GM10248 (cell line): ENCODE data around the gene F10.

Source experiments
- CTCF ChIA-PET: fragments of 300-600 bp; sonication (Branson Sonifier 250); formaldehyde crosslinking; extraction: SDS; loops from one replicate; lab custom pipeline; 2021; ENCODE audit warnings: antibody characterized with exemption; lab: Yijun Ruan, JAX
- POLR2A ChIA-PET: fragments of 350-650 bp; sonication (Branson Sonifier 250); formaldehyde crosslinking; extraction: SDS; loops from one replicate; lab custom pipeline; 2020; ENCODE audit warnings: antibody characterized with exemption; lab: Yijun Ruan, JAX
- DNase-seq: peaks from one replicate; pipeline ENCODE4 v3.0.0; 2012; ENCODE audit errors: extremely low spot score
- TF ChIP-seq, protein P1 (sequence below): IDR thresholded peaks from 2 replicates; pipeline ENCODE4 v1.5.1; 2012; ENCODE audit warnings: mild to moderate bottlenecking, low read depth; ENCODE audit errors: extremely low read depth, missing control alignments, control extremely low read depth

The F10 gene

DNA sequence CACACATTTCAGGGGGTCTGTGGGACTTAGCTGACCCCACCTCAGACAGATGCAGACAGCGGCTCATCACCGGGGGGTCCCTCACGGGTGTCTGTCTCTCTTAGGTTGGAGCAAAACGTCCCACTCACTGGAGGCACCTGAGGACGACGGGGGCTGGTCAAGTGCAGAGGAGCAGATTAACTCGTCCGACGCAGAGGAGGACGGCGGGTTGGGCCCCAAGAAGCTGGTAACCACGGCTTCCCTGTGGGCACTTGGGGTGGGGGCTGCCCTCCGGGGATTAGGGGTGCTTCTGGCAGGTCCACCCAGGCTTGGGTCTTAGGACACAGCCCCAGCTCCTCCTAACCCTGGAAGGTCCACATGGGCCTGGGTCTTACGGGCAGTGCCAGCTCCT, 28.2 kb upstream of the F10 start:
- TF ChIP-seq, protein P1, sequence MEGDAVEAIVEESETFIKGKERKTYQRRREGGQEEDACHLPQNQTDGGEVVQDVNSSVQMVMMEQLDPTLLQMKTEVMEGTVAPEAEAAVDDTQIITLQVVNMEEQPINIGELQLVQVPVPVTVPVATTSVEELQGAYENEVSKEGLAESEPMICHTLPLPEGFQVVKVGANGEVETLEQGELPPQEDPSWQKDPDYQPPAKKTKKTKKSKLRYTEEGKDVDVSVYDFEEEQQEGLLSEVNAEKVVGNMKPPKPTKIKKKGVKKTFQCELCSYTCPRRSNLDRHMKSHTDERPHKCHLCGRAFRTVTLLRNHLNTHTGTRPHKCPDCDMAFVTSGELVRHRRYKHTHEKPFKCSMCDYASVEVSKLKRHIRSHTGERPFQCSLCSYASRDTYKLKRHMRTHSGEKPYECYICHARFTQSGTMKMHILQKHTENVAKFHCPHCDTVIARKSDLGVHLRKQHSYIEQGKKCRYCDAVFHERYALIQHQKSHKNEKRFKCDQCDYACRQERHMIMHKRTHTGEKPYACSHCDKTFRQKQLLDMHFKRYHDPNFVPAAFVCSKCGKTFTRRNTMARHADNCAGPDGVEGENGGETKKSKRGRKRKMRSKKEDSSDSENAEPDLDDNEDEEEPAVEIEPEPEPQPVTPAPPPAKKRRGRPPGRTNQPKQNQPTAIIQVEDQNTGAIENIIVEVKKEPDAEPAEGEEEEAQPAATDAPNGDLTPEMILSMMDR = no peak
- ChIA-PET CTCF (interaction anchor here (1.0 kb wide), 1 partner anchor 11 kb away, joined by 3 read pairs; no protein-coding TSS in a partner anchor), POLR2A (no interaction called here)
- DNase-seq = no peak

DNA sequence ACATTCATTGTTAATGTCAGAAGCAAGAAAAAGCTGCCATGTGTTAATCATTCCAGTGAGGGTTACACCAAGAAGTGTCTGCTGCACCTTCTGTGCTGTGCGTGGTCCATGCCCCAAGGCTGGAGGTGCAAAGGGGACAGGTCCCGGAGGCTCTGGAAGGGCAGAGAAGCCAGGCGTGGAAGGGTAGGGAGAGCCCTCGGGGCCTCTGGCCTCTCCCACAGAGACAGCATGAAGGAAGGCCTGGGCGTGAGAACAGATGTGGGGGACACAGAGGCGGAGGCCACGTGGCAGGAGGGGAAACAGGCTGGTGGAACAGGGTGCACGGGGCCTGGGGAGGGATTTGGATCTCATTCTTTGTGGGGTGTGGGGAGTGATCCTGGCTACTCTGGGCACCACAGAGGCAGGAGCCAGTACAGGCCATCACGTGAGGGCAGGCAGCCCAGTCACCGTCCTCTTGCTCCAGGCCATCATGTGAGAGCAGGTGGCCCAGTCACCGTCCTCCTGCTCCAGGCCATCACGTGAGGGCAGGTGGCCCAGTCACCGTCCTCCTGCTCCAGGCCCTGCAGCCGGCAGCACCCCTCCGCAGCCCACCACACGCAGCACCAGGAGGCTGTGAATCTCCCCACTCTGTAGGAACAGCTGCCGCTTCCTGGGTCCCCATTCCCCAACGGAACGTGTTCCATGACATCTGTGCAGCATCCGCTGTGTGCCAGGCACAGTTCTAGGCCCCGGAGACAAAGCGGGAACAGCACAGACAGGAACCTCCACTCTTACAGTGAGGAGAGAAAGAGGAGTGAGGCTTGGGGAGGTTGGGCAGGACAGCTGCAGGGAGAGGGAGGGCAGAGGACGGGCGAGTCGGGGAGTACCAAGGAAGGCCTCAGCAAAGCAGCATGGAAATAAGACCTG, 27.2 kb upstream of the F10 start:
- ChIA-PET CTCF (interaction anchor here (1.0 kb wide), 1 partner anchor 12 kb away, joined by 3 read pairs; no protein-coding TSS in a partner anchor), POLR2A (no interaction called here)
- DNase-seq = no peak
- TF ChIP-seq, protein P1 = no peak

DNA sequence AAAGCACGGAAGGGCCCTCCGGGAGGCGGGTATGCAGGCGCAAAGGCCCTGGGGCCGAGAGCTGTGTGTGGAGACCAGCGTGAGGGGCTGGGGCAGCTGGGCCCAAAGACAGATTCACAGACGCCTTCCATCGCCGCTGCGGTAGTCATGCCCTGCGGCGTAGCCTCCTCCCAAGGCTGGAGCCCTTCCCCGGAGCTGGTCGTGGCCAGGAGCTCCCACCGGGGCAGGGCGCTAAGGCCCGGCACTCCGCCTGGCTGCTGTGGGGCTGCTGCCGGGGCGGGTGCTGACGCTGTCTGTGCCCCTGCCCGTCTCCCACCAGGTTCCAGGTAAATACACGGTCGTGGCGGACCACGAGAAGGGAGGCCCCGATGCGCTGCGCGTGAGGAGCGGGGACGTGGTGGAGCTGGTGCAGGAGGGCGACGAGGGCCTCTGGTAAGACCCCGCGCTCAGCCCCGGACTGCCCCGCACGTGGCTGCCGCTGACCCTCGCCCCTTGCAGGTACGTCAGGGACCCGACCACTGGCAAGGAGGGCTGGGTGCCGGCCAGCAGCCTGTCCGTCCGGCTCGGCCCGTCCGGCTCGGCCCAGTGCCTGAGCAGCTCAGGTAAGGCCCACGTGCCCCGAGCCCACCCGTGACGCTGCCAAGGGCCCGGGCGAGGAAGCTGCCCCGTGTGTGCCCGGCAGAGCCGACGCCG, 26.4 kb upstream of the F10 start:
- TF ChIP-seq, protein P1 = no peak
- POLR2A ChIA-PET = no interaction called here
- CTCF ChIA-PET = no interaction called here
- DNase-seq = no peak

DNA sequence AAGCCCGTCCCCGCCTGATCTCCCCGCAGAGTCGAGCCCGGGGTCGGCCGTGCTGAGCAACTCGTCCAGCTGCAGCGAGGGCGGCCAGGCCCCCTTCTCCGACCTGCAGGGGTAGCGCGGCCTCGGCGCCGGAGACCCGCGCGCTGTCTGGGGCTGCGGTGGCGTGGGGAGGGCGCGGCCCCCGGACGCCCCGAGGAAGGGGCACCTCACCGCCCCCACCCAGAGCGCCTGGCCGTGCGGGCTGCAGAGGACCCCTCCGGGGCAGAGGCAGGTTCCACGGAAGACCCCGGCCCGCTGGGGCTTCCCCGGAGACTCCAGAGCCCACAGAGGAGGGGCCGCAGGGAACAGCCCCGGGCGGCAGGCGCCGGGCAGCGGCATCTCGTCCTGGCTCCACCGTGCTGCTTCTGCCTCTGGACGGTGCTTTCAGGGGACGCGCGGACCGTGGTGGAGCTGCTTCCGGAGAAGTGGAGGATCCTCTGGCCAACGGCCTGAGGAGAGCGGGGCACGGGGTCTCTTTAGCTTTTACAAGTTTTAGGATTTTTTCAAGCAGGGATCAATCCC, 25.8 kb upstream of the F10 start:
- DNase-seq = no peak
- ChIA-PET POLR2A (no interaction called here), CTCF (no interaction called here)
- TF ChIP-seq, protein P1 = no peak

DNA sequence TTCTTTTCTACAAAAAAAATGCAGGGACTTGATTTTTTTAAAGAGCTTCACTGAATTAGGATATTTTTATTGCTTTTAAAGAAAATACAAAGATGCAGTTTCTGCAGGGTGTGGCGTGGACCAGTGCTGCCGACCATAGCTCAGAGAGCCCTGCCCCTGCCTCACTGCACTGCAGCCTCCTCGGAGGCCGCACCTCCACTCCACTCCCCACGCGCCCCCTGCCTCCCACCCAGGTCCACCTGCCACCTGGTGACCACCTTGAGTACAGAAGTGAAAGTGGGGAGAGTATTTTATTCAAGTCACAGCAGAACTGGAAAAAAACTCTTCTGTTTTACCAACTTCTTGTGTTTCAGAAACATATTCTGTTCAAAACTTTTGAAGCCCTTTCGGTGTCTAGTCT, 24.9 kb upstream of the F10 start:
- TF ChIP-seq, protein P1 = no peak
- ChIA-PET CTCF (no interaction called here), POLR2A (no interaction called here)
- DNase-seq = no peak

DNA sequence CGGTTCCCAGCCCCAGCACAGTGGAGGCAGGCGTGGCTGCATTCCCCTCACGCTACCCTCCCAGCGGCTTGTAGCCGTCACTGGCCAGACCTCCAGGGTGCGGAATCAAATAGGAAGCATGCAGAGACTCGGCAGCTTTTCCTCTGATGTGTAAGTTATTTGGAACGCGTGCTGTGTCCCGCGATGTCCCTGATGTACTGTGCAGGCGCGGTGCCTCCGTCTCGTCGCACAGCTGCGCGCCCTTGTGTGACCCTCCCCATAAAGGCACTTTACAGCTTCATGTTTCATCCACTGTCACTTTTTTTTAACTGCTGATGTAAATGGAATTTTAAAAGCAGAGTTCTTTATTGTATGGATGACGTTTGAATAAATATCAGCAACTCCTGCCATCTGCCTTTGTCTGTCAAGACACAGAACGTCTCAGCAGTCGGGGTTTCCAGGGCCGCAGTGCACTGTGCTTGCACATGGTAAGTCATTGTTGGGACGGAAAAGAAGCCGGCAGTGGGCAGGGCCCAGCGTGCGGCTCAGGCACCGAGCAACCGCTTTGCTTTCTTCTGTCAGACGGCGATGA, 24.4 kb upstream of the F10 start:
- CTCF ChIA-PET = no interaction called here

More for the DNA sequence above, 24.4 kb upstream of the F10 start:
- TF ChIP-seq, protein P1 = no peak
- POLR2A ChIA-PET = no interaction called here
- no peak for DNase-seq
